Thymus (tissue), 11 donors: ENCODE results near the gene FGF11. TPM values are rescaled to one million over a fixed set of nuclear protein-coding genes. Genes with fewer than 3 reads are reported as not detected.

Experiments
- DNase-seq, 9 donors: peaks; one replicate each; pipeline ENCODE4 v3.0.0-alpha.2; 2013; ENCODE audit warnings: low spot score in 9 of 9, low read depth in 6 of 9, missing footprints in 1 of 9
- H3K27ac ChIP-seq, 2 donors: one replicate each; pipeline ENCODE4 v1.5.1; 2013; ENCODE audit warnings: control low read depth in 1 of 2, low read depth in 1 of 2, low read length in 1 of 2, mild to moderate bottlenecking in 1 of 2, moderate library complexity in 1 of 2
- H3K27me3 ChIP-seq, 2 donors: one replicate each; pipeline ENCODE4 v1.5.1; 2013; ENCODE audit warnings: low read length in 1 of 2; ENCODE audit not compliant: control insufficient read depth in 2 of 2, insufficient read depth in 1 of 2
- H3K36me3 ChIP-seq, 2 donors: one replicate each; pipeline ENCODE4 v1.5.1; 2013; ENCODE audit warnings: low read length in 1 of 2, mild to moderate bottlenecking in 1 of 2, moderate library complexity in 1 of 2; ENCODE audit not compliant: control insufficient read depth in 2 of 2, insufficient read depth in 2 of 2
- H3K4me1 ChIP-seq, 2 donors: one replicate each; pipeline ENCODE4 v1.5.1; 2013; ENCODE audit warnings: low read length in 2 of 2; ENCODE audit not compliant: control insufficient read depth in 2 of 2, insufficient read depth in 2 of 2
- H3K4me3 ChIP-seq, 2 donors: one replicate each; pipeline ENCODE4 v1.5.1; 2013; ENCODE audit warnings: low read length in 2 of 2, control low read depth in 1 of 2, mild to moderate bottlenecking in 1 of 2
- H3K9me3 ChIP-seq, 2 donors: one replicate each; pipeline ENCODE4 v1.5.1; 2013; ENCODE audit warnings: low read length in 1 of 2, mild to moderate bottlenecking in 1 of 2; ENCODE audit not compliant: control insufficient read depth in 2 of 2, insufficient read depth in 1 of 2
- WGBS: extraction: QIAGEN DNeasy Blood & Tissue Kit; methylation state at CpG from one replicate; pipeline ENCODE4 v1.1.7; 2013; 5-methylcytosine and 5-hydroxymethylcytosine counted together
- polyA plus RNA-seq: library from polyadenylated mRNA; stranded (reverse); fragments of 200-250 nt; gene quantifications from one replicate; pipeline ENCODE4 v1.2.3, GENCODE V29; 2013
- total RNA-seq: library from RNA; stranded (reverse); fragments of 120-200 nt; gene quantifications from one replicate; pipeline ENCODE4 v1.2.4, GENCODE V29; 2013
- donor health status: healthy.

The FGF11 gene
- total and polyA plus RNA-seq, 2 donors: 5.5 to 5.8 TPM

DNA sequence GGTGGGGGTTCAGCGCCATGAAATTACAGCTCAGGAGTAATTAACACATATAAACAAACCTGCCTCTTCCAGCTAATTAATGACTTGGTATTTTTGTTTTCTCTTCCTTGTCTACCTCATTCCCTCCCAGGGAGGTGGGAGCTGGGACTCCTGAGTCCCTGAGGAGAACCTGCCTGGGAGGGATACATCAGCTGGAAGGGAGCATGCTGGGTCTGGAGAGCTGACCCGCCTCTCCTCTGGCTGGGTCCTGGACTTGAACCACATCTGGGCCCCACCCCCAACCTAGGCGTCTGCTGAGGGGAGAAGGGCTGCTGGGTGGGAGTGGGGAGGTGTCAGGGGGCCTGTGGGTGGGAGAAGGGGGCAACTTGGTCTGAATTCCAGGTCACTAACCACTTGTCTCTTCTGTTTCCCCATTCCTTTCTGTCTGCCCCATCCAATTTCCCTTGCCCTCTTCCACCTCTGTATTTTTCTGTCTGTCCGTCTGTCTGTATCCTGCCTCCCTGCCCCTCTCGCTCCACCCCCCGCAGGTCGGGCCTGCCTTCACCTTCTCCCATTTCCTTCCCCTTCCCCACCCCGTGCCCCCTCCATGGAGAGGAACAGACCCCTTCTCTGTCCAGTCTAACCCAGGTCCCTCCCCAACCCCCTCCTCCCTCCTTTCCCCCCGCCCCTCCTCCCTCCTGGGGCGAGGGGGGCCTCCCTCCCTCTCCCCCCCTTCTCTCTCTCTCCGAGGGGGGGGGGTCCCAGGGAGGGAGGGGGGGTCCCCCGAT is 31.6 kb upstream of the FGF11 start, which contains the start of gene NLGN2:
NLGN2 (plus strand) TSS at position 361 of the 767 bp plus-strand sequence. CDS start 411 bp downstream, outside the sequence.
- Histone ChIP-seq H3K27me3 (peaks cover 37 to 71% of the 10 kb centered on the region in 2 donors), H3K4me1 (peaks cover 10 to 15% of the 10 kb centered on the region in 2 donors), H3K27ac (no peak within 1 kb of the TSS), H3K9me3 (peaks cover 0 to 5% of the 10 kb centered on the region in 2 donors), H3K4me3 (no peak within 1 kb of the TSS), H3K36me3 (no peaks in the 10 kb centered on the region)
- no peak for DNase-seq
- 44% methylated on average over 11 of the region's 12 CpGs for whole genome bisulfite sequencing

DNA sequence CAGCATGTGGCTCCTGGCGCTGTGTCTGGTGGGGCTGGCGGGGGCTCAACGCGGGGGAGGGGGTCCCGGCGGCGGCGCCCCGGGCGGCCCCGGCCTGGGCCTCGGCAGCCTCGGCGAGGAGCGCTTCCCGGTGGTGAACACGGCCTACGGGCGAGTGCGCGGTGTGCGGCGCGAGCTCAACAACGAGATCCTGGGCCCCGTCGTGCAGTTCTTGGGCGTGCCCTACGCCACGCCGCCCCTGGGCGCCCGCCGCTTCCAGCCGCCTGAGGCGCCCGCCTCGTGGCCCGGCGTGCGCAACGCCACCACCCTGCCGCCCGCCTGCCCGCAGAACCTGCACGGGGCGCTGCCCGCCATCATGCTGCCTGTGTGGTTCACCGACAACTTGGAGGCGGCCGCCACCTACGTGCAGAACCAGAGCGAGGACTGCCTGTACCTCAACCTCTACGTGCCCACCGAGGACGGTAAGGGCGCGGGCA is 31.0 kb upstream of the FGF11 start:
- 59% methylated on average over 58 of the region's 58 CpGs for WGBS
- H3K27me3 ChIP-seq: peaks cover 37 to 71% of the 10 kb centered on the region in 2 donors
- H3K36me3 ChIP-seq: no peaks in the 10 kb centered on the region
- DNase-seq: peak in 1 of 9 donors; percentile 20
- no peak overlapping the region for H3K27ac ChIP-seq
- peaks cover 5 to 9% of the 10 kb centered on the region in 2 donors for H3K4me1 ChIP-seq
- no peak overlapping the region for H3K4me3 ChIP-seq
- H3K9me3 ChIP-seq: peaks cover 0 to 5% of the 10 kb centered on the region in 2 donors

DNA sequence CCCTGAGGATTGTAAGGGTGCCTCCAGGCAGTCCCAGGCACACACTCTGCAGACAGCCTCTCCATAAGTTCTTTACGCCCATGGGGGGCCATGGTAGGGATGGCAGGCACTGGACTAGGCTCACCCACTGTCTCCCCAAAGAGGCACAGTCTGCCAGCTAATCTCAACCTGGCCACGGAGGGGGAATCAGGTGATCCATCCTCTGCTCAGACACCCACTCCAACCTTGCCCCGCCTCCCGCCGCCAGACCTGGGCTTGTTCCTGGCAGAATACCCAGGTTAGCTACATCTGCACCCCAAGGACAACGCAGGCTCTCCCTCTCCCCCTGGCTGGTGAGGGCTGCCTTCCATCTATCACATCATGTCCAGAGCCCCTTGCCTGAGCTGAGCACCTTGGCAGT is 30.4 kb upstream of the FGF11 start:
- H3K27ac ChIP-seq: no peak overlapping the region
- no peak for DNase-seq
- H3K36me3 ChIP-seq: no peaks in the 10 kb centered on the region
- WGBS: 93% methylated on average over 6 of the region's 6 CpGs
- peaks cover 37 to 74% of the 10 kb centered on the region in 2 donors for H3K27me3 ChIP-seq
- no peak overlapping the region for H3K4me3 ChIP-seq
- peaks cover 0 to 5% of the 10 kb centered on the region in 2 donors for H3K9me3 ChIP-seq
- peaks cover 0 to 5% of the 10 kb centered on the region in 2 donors for H3K4me1 ChIP-seq

DNA sequence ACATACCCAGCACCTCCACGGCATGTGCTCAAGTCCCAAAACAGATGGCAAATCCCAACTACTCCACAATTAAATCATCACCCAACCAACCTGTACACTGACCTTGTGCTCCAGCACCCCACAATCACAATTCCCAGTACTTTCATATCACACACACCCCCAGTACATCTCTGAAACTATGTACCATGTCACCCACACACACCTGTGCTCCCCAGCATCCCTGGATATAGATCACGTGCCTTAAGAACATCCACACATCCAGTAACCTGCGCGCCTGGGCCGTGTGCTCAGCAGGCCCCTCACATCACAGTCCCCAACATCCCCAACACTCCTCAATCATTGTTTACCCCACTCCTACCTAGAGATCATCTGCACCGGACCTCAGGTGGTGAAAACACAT is 29.6 kb upstream of the FGF11 start:
- no peak for DNase-seq
- no peaks in the 10 kb centered on the region for H3K36me3 ChIP-seq
- peaks cover 0 to 5% of the 10 kb centered on the region in 2 donors for H3K4me1 ChIP-seq
- peaks cover 0 to 4% of the 10 kb centered on the region in 2 donors for H3K9me3 ChIP-seq
- 97% methylated on average over 6 of the region's 6 CpGs for WGBS
- no peak overlapping the region for H3K4me3 ChIP-seq
- no peak overlapping the region for H3K27ac ChIP-seq
- H3K27me3 ChIP-seq: peaks cover 35 to 68% of the 10 kb centered on the region in 2 donors

DNA sequence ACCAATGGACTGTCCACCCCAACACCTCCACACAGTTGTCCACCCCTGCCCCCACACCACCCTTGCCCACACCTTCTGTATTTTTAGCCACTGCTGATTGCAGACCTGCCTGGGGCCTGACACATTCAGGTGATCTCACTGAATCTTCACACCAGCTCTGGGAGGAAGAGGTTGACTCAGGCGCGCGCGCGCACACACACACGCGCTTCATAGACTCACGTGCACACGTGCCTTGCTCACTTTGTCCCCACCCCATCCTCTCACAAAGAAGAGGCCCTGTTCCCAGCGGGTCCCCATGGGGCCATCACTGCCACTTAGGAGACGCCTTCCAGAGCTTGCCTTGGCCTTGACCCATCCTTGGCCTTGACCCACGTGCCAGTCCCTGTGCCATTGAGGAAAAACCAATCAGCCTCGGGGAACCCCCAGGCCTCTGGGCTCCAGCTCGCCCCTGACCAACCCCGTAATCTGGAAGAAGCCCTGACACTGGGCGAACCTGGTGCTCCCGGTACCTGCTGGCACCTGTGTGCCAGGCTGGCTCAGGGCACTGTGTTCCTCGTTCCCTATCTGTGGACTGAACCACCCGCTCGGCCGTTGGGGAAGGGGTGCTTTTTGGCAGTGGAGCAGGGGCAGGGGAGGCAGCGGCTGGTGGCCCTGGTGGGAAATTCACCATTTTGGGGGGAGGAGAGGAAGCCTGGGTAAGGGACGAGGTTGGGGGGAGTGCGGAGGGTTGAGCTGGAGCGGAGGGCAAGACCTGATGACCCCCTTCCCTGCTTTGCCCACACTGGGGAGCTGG is 28.5 kb upstream of the FGF11 start:
- WGBS: 97% methylated on average over 25 of the region's 25 CpGs
- Histone ChIP-seq H3K9me3 (peaks cover 0 to under 1% of the 10 kb centered on the region in 2 donors), H3K27me3 (peaks cover 23 to 58% of the 10 kb centered on the region in 2 donors), H3K4me3 (no peak overlapping the region), H3K36me3 (no peaks in the 10 kb centered on the region), H3K27ac (no peak overlapping the region), H3K4me1 (no peaks in the 10 kb centered on the region)
- DNase-seq: no peak

DNA sequence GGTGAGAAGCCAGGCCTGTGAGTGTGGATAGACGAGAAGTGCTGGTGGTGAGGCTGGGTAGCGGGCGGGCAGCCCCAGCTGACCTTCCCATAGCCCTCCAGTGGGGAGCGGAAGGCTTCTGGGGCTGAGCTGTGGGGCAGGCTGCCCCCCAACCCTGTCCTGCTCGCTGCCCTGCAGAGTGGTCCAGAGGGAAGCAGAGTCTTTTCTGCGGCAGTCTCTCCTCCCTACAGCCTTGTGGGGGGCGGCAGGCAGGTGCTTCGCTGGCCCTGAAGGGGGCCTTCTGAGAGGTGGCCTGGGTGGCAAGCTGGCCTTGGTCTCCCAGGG is 27.9 kb upstream of the FGF11 start:
- H3K4me1 ChIP-seq: no peaks in the 10 kb centered on the region
- 98% methylated on average over 8 of the region's 8 CpGs for WGBS
- DNase-seq: no peak

DNA sequence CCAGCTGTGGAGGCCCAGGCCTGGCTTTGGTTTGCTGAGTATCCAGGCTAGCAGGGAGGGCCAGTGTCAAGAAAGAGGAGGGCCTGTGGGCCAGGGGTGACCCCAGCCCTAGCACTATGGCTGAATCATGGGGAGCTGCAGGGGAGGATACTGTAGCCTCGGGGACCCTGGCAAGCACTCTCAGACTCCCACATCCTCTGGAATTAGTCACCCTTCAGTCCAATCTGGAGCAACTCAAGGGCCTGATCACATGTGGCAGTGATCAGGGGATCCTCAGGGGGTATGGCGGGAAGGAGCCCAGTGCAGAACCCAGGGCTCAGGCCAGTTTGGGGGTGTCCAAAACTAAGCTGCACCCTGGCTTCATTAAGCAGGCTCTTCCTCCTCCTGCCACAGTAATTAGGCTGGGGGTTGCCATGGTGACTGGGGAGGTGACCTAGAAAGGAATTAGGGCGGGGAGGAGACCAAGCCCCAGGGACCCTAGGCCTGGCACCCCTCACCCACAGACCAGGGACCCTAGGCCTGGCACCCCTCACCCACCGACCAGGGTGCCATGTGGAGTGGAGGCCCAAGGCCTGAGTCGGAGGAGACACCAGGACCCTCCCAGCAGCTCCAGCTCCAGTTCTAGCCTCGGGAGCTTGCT is 25.8 kb upstream of the FGF11 start:
- Histone ChIP-seq H3K4me1 (no peaks in the 10 kb centered on the region), H3K36me3 (no peaks in the 10 kb centered on the region), H3K9me3 (peaks cover 0 to 1% of the 10 kb centered on the region in 2 donors), H3K27me3 (peaks cover under 1 to 35% of the 10 kb centered on the region in 2 donors), H3K4me3 (no peak overlapping the region), H3K27ac (no peak overlapping the region)
- no peak for DNase-seq
- 92% methylated on average over 6 of the region's 6 CpGs for WGBS

More for the DNA sequence above, 27.9 kb upstream of the FGF11 start:
- Histone ChIP-seq H3K9me3 (peaks cover 0 to 1% of the 10 kb centered on the region in 2 donors), H3K27ac (no peak overlapping the region), H3K36me3 (no peaks in the 10 kb centered on the region), H3K27me3 (peaks cover 18 to 53% of the 10 kb centered on the region in 2 donors), H3K4me3 (no peak overlapping the region)

DNA sequence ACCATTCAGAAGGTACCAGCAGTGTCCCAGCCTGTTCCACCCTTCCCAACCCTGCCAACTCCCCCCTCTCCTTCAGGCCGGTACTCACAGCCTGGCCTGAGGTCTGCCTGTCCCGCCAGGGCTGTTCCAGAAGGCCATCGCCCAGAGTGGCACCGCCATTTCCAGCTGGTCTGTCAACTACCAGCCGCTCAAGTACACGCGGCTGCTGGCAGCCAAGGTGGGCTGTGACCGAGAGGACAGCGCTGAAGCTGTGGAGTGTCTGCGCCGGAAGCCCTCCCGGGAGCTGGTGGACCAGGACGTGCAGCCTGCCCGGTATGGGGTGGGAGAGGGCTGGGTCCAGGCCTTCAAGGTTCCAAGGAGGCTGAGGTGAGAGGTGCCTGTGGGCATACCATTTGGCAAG is 24.5 kb upstream of the FGF11 start:
- no peak for DNase-seq
- Histone ChIP-seq H3K27me3 (peaks cover 0 to 21% of the 10 kb centered on the region in 2 donors), H3K4me3 (no peak overlapping the region), H3K36me3 (no peaks in the 10 kb centered on the region), H3K9me3 (peaks cover 0 to 1% of the 10 kb centered on the region in 2 donors), H3K27ac (no peak overlapping the region), H3K4me1 (no peaks in the 10 kb centered on the region)
- WGBS: 90% methylated on average over 14 of the region's 14 CpGs
